Esophagus muscularis mucosa (tissue), 4 donors: ENCODE measurements around the gene WFDC1. TPM values are rescaled to one million over a fixed set of nuclear protein-coding genes. Genes with fewer than 3 reads are reported as not detected.

Experiments used
- DNase-seq: peaks from one replicate; pipeline ENCODE4 v3.0.0-alpha.2; 2017; ENCODE audit errors: extremely low spot score
- H3K27ac ChIP-seq, 4 donors: fragments of 200-600 bp; sonication (generic); replicated peaks in 1 of 4; 1 replicate in 3 of 4; 2 replicates in 1 of 4; pipeline ENCODE4 v1.5.1; 2016 to 2019; ENCODE audit warnings: mild to moderate bottlenecking in 1 of 4
- H3K27me3 ChIP-seq, 4 donors: fragments of 200-600 bp; sonication (generic); one replicate each; pipeline versions ENCODE4 v1.5.1 to v1.6.0; 2016 to 2019
- H3K36me3 ChIP-seq, 4 donors: fragments of 200-600 bp; sonication (generic); one replicate each; pipeline ENCODE4 v1.5.1; 2016 to 2019
- H3K4me1 ChIP-seq, 4 donors: fragments of 200-600 bp; sonication (generic); one replicate each; pipeline ENCODE4 v1.5.1; 2016 to 2019
- H3K4me3 ChIP-seq, 4 donors: fragments of 200-600 bp; sonication (generic); 1 replicate in 2 of 4; 2 replicates in 2 of 4; pipeline ENCODE4 v1.5.1; 2016 to 2019; ENCODE audit warnings: mild to moderate bottlenecking in 4 of 4, moderate library complexity in 1 of 4
- H3K9me3 ChIP-seq, 4 donors: fragments of 200-600 bp; sonication (generic); 1 replicate in 3 of 4; 2 replicates in 1 of 4; pipeline ENCODE4 v1.5.1; 2016 to 2019
- EP300 ChIP-seq: sonication (generic); formaldehyde crosslinking; IDR thresholded peaks from one replicate; pipeline ENCODE4 v1.6.1; 2017; ENCODE audit warnings: antibody characterized with exemption
- POLR2A ChIP-seq: fragments of 450-650 bp; IDR thresholded peaks from one replicate; pipeline ENCODE4 v1.6.1; 2017; ENCODE audit warnings: antibody characterized with exemption, moderate library complexity, mild to moderate bottlenecking, low read depth
- POLR2AphosphoS5 ChIP-seq, 2 donors: sonication (generic); formaldehyde crosslinking; IDR thresholded peaks; one replicate each; pipeline ENCODE4 v1.6.1; 2017; ENCODE audit warnings: antibody characterized with exemption in 2 of 2
- WGBS: methylation state at CpG from one replicate; pipeline ENCODE4 v1.1.5; 2018; 5-methylcytosine and 5-hydroxymethylcytosine counted together
- intact Hi-C: fragments of 100-400 bp; cut with DNase I; formaldehyde crosslinking; loops from one replicate; pipeline ENCODE4 v1.15.1; 2023
- total RNA-seq, 4 donors: library from RNA; depleted of rRNA; stranded (reverse); fragments of >200 nt; gene quantifications; one replicate each; pipeline versions ENCODE4 v1.1.0 to v1.2.1, GENCODE V29; 2016
- TF ChIP-seq, protein P1 (sequence below), 3 experiments: fragments of 200-600 bp in 2 of 3; fragments of 450-650 bp in 1 of 3; sonication (generic) in 2 of 3; IDR thresholded peaks; one replicate each; pipeline ENCODE4 v1.5.1; 2017 to 2019; ENCODE audit warnings: antibody characterized with exemption in 3 of 3, mild to moderate bottlenecking in 2 of 3, moderate library complexity in 1 of 3

The WFDC1 gene
- total RNA-seq, 4 donors from 2014 or later, result 4.6 to 29.9 (median 15.6) TPM

DNA sequence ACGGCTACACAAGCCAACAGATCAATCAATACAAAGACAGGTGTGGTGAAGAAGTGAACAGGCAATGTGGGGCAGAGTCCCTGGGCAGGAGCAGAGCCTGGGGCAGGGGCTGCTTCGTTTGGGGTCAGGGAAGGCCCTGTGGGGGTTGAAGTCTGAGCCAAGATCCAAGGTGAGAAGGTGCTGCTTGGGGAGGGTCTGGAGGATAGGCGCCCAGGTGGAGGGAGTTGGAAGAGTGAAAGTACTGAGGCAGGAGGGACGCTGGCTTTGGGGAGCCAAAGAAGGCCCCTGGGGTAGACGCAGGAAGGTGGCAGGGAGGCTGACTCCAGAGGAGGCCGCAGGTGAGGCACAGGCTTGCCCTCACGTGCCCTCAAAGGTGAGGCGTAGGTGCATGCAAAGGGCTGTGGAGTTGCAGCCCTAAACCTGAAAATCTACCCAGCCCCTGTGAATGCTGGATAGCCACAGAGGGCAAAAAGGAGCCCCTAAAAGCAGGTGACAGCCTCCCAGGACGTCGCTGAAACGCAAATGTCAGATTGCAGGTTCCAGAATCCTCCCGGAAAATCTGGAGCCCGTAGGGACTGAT lies 33.3 kb downstream of the WFDC1 start:
- no peak overlapping the region for H3K4me3 ChIP-seq
- H3K27me3 ChIP-seq, result peaks cover 0 to 25% (median 0%) of the 10 kb centered on the region in 4 donors
- WGBS, result 84% methylated on average over 13 of the region's 13 CpGs
- H3K36me3 ChIP-seq, result no peaks in the 10 kb centered on the region
- H3K9me3 ChIP-seq, result no peaks in the 10 kb centered on the region
- intact Hi-C loops, result no loop called here
- TF ChIP-seq, protein P1, sequence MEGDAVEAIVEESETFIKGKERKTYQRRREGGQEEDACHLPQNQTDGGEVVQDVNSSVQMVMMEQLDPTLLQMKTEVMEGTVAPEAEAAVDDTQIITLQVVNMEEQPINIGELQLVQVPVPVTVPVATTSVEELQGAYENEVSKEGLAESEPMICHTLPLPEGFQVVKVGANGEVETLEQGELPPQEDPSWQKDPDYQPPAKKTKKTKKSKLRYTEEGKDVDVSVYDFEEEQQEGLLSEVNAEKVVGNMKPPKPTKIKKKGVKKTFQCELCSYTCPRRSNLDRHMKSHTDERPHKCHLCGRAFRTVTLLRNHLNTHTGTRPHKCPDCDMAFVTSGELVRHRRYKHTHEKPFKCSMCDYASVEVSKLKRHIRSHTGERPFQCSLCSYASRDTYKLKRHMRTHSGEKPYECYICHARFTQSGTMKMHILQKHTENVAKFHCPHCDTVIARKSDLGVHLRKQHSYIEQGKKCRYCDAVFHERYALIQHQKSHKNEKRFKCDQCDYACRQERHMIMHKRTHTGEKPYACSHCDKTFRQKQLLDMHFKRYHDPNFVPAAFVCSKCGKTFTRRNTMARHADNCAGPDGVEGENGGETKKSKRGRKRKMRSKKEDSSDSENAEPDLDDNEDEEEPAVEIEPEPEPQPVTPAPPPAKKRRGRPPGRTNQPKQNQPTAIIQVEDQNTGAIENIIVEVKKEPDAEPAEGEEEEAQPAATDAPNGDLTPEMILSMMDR (IDR thresholded peaks at IDR 0.05), result no peak
- TF ChIP-seq POLR2A, result no peak
- no peak for TF ChIP-seq EP300
- no peak for TF ChIP-seq POLR2AphosphoS5 (IDR thresholded peaks at IDR 0.05)
- no peaks in the 10 kb centered on the region for H3K4me1 ChIP-seq
- no peak for DNase-seq
- no peak overlapping the region for H3K27ac ChIP-seq

DNA sequence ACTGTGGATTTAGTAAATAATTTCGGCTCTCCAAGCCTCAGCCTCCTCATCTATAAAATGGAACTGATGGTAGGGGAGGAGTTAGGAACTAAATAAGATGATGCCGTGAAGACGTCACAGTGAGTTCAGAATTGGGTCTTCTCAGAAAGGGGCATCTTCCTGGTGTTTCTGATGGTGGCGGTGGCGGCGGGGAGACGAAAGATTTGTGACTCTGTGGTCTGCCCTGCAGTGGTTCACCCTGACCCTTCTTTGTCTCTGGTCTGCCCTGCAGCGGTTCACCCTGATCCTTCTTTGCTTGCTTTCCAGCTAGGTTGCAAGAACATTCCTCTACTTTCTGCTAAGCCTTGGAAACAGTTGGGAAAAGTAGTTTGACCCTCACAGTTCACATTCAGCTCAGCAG lies 34.3 kb downstream of the WFDC1 start:
- intact Hi-C loops, result no loop called here
- Histone ChIP-seq H3K36me3 (no peaks in the 10 kb centered on the region), H3K27me3 (peaks cover 0 to 25% (median 0%) of the 10 kb centered on the region in 4 donors), H3K9me3 (no peaks in the 10 kb centered on the region), H3K4me1 (no peaks in the 10 kb centered on the region), H3K27ac (no peak overlapping the region), H3K4me3 (no peak overlapping the region)
- TF ChIP-seq POLR2A, result no peak
- TF ChIP-seq POLR2AphosphoS5 (IDR thresholded peaks at IDR 0.05), result no peak
- no peak for TF ChIP-seq EP300
- TF ChIP-seq, protein P1 (IDR thresholded peaks at IDR 0.05), result no peak
- no peak for DNase-seq
- WGBS, result 91% methylated on average over 8 of the region's 8 CpGs

DNA sequence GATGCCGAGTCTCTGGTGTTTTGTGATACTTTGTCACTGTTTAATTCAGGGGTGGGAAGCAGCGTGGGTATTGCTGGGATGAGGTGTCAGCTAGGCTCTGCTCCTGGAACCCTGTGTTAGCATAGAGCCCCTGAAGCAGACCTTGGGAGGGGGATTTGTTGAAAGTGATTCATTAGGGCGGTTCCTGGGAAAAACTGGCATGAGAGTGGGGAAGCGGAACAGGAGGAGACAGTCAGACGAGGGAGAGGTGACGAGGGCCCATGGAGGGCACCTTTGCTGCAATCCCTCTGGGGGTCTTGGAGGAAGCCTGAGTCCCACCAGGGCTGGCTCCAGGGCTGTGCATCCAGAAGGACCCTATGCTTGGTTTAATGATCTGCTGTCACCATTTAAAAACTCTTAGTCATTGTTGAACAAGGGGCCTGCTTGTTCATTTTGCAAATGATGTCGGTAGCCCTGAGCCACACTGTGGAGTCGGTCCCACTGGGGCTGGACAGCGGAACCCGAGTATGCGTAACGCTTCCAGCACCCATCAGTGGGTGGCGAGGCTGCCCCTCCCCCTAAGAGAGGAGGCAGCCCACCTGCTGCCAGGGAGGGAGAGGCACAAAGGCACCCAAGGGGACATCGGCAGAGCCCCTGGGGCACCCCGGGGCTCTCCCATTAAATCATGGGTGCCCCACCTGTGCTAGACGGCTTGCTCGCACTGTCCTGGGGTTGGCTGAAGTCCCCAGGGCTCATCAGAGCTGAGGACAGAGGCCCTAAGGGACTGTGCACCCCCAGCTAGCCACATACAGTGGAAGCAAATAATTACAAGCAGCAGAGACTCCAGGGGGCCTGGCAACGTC lies 35.4 kb downstream of the WFDC1 start:
- Histone ChIP-seq H3K4me3 (no peak overlapping the region), H3K27ac (no peak overlapping the region), H3K4me1 (no peaks in the 10 kb centered on the region), H3K9me3 (no peaks in the 10 kb centered on the region), H3K36me3 (no peaks in the 10 kb centered on the region), H3K27me3 (peaks cover 0 to 25% (median 0%) of the 10 kb centered on the region in 4 donors)
- DNase-seq, result no peak
- TF ChIP-seq POLR2A (no peak), POLR2AphosphoS5 (IDR thresholded peaks at IDR 0.05) (no peak), EP300 (no peak)
- TF ChIP-seq, protein P1 (IDR thresholded peaks at IDR 0.05), result no peak
- intact Hi-C loops, result no loop called here
- WGBS, result 86% methylated on average over 15 of the region's 18 CpGs

DNA sequence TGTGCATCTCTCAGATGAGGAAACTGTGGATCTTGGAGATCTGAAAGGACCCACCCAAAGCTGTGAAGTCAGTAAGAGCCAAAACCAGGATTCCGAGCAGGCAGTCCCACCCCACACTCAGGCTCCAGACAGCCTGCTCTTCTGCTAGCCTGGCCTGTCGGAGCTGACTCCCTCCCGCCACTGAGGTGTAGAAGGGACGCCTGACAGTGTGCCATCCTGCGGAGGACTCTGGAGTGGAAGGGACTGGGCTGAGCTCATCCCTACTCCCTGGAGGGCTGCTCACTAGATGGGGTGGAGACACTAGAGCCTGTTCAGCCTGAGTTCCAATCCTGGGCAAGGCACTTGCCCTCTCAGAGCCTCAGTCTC lies 36.0 kb downstream of the WFDC1 start:
- TF ChIP-seq, protein P1 (IDR thresholded peaks at IDR 0.05), result no peak
- TF ChIP-seq EP300, result no peak
- Histone ChIP-seq H3K27me3 (peaks cover 0 to 25% (median 0%) of the 10 kb centered on the region in 4 donors), H3K36me3 (no peaks in the 10 kb centered on the region), H3K9me3 (no peaks in the 10 kb centered on the region), H3K4me3 (no peak overlapping the region), H3K27ac (no peak overlapping the region), H3K4me1 (no peaks in the 10 kb centered on the region)
- intact Hi-C loops, result no loop called here
- no peak for DNase-seq
- no CpG with 5 or more reads among the region's 5 CpGs for WGBS
